Adrenal gland (tissue), 5 donors: ENCODE data around the gene CRHR1.

Experiments used
- POLR2A ChIP-seq, 2 donors: fragments of 450-650 bp; IDR thresholded peaks; one replicate each; pipeline ENCODE4 v1.6.1; 2017; ENCODE audit warnings: antibody characterized with exemption in 2 of 2, mild to moderate bottlenecking in 2 of 2, moderate library complexity in 1 of 2
- TF ChIP-seq, protein P1 (sequence below), 6 experiments: fragments of 450-650 bp in 4 of 6; fragments of 200-600 bp in 2 of 6; sonication (generic) in 1 of 6; IDR thresholded peaks; 1 replicate in 5 of 6; 2 replicates in 1 of 6; pipeline versions ENCODE4 v1.5.1 to v1.8.0; 2016 to 2021; ENCODE audit warnings: antibody characterized with exemption in 6 of 6, mild to moderate bottlenecking in 2 of 6, moderate library complexity in 1 of 6
- donor health status: DM: no; HTN: no; CAD: no.

DNA sequence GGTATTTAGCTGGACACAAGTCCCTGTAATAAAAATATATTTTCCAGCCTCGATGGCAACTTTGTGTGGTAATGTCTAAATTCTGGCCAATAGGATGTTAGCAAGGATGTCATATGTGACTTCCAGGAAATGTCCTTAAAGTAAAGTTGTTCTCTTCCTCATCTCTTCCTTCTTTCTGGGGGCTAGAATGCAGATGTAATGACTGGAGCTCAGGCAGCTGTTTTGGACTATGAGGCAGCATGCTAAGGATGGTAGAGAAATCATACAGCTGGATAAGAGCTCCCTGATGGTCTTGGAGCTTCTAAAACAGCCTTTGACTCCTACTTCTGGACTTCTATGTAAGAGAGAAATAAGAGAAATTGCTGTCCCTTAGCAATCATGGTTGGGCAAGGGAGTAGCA is 93.3 kb downstream of the CRHR1 start:
- no peak for TF ChIP-seq POLR2A (IDR thresholded peaks at IDR 0.05)
- TF ChIP-seq, protein P1, sequence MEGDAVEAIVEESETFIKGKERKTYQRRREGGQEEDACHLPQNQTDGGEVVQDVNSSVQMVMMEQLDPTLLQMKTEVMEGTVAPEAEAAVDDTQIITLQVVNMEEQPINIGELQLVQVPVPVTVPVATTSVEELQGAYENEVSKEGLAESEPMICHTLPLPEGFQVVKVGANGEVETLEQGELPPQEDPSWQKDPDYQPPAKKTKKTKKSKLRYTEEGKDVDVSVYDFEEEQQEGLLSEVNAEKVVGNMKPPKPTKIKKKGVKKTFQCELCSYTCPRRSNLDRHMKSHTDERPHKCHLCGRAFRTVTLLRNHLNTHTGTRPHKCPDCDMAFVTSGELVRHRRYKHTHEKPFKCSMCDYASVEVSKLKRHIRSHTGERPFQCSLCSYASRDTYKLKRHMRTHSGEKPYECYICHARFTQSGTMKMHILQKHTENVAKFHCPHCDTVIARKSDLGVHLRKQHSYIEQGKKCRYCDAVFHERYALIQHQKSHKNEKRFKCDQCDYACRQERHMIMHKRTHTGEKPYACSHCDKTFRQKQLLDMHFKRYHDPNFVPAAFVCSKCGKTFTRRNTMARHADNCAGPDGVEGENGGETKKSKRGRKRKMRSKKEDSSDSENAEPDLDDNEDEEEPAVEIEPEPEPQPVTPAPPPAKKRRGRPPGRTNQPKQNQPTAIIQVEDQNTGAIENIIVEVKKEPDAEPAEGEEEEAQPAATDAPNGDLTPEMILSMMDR (IDR thresholded peaks at IDR 0.05): no peak
